ENCODE results near the gene RALGAPA1.

RALGAPA1 gene

DNA sequence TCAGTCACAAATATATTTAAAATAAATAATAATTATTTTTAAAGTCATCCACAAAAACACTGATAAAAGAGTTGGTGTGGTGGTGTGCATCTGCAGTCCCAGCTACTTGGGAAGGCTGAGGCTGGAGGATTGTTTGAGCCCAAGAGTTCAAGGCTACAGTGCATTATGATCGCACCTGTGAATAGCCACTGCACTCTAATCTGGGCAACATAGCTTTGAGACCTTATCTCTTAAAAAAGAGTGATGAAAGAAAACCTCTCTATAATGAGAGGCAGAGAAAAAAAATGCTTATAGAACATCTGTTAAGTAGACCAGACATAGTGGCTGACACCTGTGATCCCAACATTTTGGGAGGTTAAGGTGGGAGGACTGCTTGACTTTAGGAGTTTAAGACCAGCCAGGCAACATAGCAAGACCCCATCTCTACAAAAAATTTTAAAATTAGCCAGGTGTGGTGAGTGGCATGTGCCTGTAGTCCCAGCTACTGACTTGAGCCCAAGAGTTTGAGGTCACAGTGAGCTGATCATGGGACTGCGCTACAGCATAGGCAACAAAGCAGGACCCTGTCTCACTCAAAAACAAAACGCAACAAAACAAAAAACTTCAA, 50.5 kb downstream of the RALGAPA1 start:
- Histone ChIP-seq H3K9ac (ENCODE audit: low read length) (no peak overlapping the region), H4K20me1 (ENCODE audit: insufficient read depth, low read length) (no peaks in the 10 kb centered on the region), H3K27me3 (ENCODE audit: low read depth, low read length) (no peaks in the 10 kb centered on the region), H3K9me3 (ENCODE audit: insufficient read depth, low read length) (no peaks in the 10 kb centered on the region), H3K79me2 (ENCODE audit: low read length) (no peaks in the 10 kb centered on the region), H2AFZ (ENCODE audit: low read depth, low read length) (no peak overlapping the region), H3K36me3 (replicated peaks; ENCODE audit: low read depth, low read length) (peaks cover 19% of the 10 kb centered on the region), H3K27ac (ENCODE audit: low read length) (no peak overlapping the region), H3K4me3 (ENCODE audit: low read length) (no peak overlapping the region), H3K4me1 (ENCODE audit: low read length) (no peaks in the 10 kb centered on the region), H3K4me2 (ENCODE audit: low read length) (no peak overlapping the region)
- TF ChIP-seq, protein P1, sequence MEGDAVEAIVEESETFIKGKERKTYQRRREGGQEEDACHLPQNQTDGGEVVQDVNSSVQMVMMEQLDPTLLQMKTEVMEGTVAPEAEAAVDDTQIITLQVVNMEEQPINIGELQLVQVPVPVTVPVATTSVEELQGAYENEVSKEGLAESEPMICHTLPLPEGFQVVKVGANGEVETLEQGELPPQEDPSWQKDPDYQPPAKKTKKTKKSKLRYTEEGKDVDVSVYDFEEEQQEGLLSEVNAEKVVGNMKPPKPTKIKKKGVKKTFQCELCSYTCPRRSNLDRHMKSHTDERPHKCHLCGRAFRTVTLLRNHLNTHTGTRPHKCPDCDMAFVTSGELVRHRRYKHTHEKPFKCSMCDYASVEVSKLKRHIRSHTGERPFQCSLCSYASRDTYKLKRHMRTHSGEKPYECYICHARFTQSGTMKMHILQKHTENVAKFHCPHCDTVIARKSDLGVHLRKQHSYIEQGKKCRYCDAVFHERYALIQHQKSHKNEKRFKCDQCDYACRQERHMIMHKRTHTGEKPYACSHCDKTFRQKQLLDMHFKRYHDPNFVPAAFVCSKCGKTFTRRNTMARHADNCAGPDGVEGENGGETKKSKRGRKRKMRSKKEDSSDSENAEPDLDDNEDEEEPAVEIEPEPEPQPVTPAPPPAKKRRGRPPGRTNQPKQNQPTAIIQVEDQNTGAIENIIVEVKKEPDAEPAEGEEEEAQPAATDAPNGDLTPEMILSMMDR (IDR thresholded peaks at IDR 0.05; ENCODE audit: low read depth, low read length), result no peak
- TF ChIP-seq EZH2phosphoT487 (IDR thresholded peaks at IDR 0.05; ENCODE audit: low read depth), result no peak

DNA sequence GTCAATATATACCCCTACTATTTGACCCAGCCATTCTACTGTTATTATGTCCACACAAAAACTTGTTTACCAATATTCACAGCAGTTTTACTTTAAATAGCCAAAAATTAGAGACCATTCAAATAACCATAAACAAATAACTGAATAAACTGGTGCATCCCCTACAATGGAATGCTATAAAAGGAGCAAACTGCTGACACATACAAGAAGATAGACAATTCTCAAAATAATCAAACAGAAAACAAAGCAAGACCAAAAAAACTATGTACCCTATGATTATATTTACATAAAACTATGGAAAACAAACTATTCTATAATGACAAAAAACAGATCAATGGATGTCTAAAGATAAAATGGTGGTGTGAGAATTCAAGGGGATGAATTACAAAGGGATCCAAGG, 54.4 kb downstream of the RALGAPA1 start:
- Histone ChIP-seq H3K36me3 (replicated peaks; ENCODE audit: low read depth, low read length) (peaks cover 19% of the 10 kb centered on the region), H3K79me2 (ENCODE audit: low read length) (no peaks in the 10 kb centered on the region), H3K9me3 (ENCODE audit: insufficient read depth, low read length) (no peaks in the 10 kb centered on the region), H4K20me1 (ENCODE audit: insufficient read depth, low read length) (no peaks in the 10 kb centered on the region), H3K9ac (ENCODE audit: low read length) (no peak overlapping the region), H3K4me1 (ENCODE audit: low read length) (no peaks in the 10 kb centered on the region), H3K27ac (ENCODE audit: low read length) (no peak overlapping the region), H3K4me2 (ENCODE audit: low read length) (no peak overlapping the region), H2AFZ (ENCODE audit: low read depth, low read length) (no peak overlapping the region), H3K4me3 (ENCODE audit: low read length) (no peak overlapping the region), H3K27me3 (ENCODE audit: low read depth, low read length) (no peaks in the 10 kb centered on the region)
- TF ChIP-seq, protein P1 (IDR thresholded peaks at IDR 0.05; ENCODE audit: low read depth, low read length), result no peak
- no peak for TF ChIP-seq EZH2phosphoT487 (IDR thresholded peaks at IDR 0.05; ENCODE audit: low read depth)

DNA sequence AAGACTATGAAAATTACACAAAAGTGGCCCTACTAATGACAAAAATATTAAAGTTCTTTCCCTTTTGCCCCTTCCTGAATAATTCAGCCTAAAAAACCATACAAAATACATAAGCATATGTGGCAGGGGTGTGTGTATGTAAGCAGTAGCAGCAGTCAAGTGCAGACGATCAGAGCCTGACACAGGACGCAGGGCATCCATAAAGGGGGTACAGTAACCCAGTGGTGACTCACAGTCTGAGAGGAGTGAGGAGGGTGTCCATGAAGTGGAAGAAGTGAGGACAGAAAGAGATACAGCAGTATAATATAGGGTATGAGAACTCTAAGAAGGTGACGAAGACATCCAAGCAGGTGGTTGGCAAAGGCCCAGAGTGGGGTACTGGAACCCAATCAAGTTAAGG, 56.7 kb downstream of the RALGAPA1 start:
- H3K4me3 ChIP-seq (ENCODE audit: low read length), result no peak overlapping the region
- peaks cover 20% of the 10 kb centered on the region for H3K36me3 ChIP-seq (replicated peaks; ENCODE audit: low read depth, low read length)
- no peak overlapping the region for H3K27ac ChIP-seq (ENCODE audit: low read length)
- no peaks in the 10 kb centered on the region for H3K27me3 ChIP-seq (ENCODE audit: low read depth, low read length)
- H3K9me3 ChIP-seq (ENCODE audit: insufficient read depth, low read length), result no peaks in the 10 kb centered on the region
- H3K4me2 ChIP-seq (ENCODE audit: low read length), result no peak overlapping the region
- TF ChIP-seq, protein P1 (IDR thresholded peaks at IDR 0.05; ENCODE audit: low read depth, low read length), result no peak
- no peak for TF ChIP-seq EZH2phosphoT487 (IDR thresholded peaks at IDR 0.05; ENCODE audit: low read depth)
- H3K4me1 ChIP-seq (ENCODE audit: low read length), result no peaks in the 10 kb centered on the region
- no peak overlapping the region for H2AFZ ChIP-seq (ENCODE audit: low read depth, low read length)
- no peaks in the 10 kb centered on the region for H4K20me1 ChIP-seq (ENCODE audit: insufficient read depth, low read length)
- H3K79me2 ChIP-seq (ENCODE audit: low read length), result no peaks in the 10 kb centered on the region
- H3K9ac ChIP-seq (ENCODE audit: low read length), result no peak overlapping the region

DNA sequence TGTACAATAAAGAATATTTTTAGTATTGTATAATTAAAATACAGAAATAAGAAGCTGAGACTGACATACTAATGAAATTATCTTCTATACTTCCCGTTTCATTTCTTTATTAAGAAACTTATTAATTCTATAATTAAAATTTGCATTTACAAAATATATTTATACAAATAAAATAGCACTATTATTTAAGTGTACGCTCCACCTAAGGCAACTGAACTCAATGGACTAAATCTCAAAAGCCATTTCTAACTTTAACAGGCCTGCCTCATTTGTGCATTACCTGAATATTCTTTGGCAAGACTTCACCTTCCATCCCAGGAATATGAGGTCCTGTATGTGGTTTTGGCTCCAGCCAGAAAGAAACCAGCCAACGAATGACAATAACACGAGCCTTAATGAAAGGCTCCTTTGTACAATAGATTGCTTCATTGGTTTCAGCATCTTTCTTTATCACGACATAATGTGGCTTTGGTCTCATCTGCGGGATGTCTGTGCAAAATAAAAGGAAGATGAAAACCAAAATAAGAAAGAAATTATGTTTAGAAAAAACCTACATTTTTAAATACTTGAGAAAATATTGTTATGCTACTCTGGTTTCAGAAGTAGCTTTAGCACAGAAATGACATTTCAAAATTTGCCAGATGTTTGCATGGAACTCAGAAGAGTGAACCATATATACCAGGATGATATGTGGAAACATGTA, 58.7 kb downstream of the RALGAPA1 start:
- no peak overlapping the region for H2AFZ ChIP-seq (ENCODE audit: low read depth, low read length)
- H3K9me3 ChIP-seq (ENCODE audit: insufficient read depth, low read length), result no peaks in the 10 kb centered on the region
- H3K79me2 ChIP-seq (ENCODE audit: low read length), result no peaks in the 10 kb centered on the region
- H3K4me3 ChIP-seq (ENCODE audit: low read length), result no peak overlapping the region
- peaks cover 15% of the 10 kb centered on the region for H3K36me3 ChIP-seq (replicated peaks; ENCODE audit: low read depth, low read length)
- H3K9ac ChIP-seq (ENCODE audit: low read length), result no peak overlapping the region
- H3K27ac ChIP-seq (ENCODE audit: low read length), result no peak overlapping the region
- no peaks in the 10 kb centered on the region for H3K4me1 ChIP-seq (ENCODE audit: low read length)
- no peak overlapping the region for H3K4me2 ChIP-seq (ENCODE audit: low read length)
- H4K20me1 ChIP-seq (ENCODE audit: insufficient read depth, low read length), result no peaks in the 10 kb centered on the region
- H3K27me3 ChIP-seq (ENCODE audit: low read depth, low read length), result no peaks in the 10 kb centered on the region
- TF ChIP-seq, protein P1 (IDR thresholded peaks at IDR 0.05; ENCODE audit: low read depth, low read length), result no peak
- no peak for TF ChIP-seq EZH2phosphoT487 (IDR thresholded peaks at IDR 0.05; ENCODE audit: low read depth)
